H1 (cell line): ENCODE measurements around the gene COASY.

Experiments
- ATF2 ChIP-seq: IDR thresholded peaks from 2 replicates; pipeline ENCODE4 v1.6.1; 2012; ENCODE audit warnings: low read length, inconsistent platforms
- CBX5 ChIP-seq: fragments of 300-800, 300-1000 bp; sonication (generic); IDR thresholded peaks from 2 replicates; pipeline ENCODE4 v1.7.1; 2016; ENCODE audit warnings: antibody characterized with exemption, low read length, low read depth

- TF ChIP-seq ATF2: no peak
- TF ChIP-seq CBX5: no peak
Measured at GRCh38 chr17:42562388-42563142, 617 bp downstream of the COASY start.
